EH (cell line): Measurements from ENCODE around the gene BSN.
"Not testable (repeated sequence)": the region's sequence is repeated elsewhere in the genome, so short reads cannot be mapped to it uniquely, and the experiment has no call there.

Experiments
- DNase-seq: peaks from one replicate; pipeline ENCODE4 v3.0.0-alpha.2; 2015; ENCODE audit warnings: low read depth

Gene BSN

GRCh38 chr3:49535971-49536874 is 18.1 kb upstream of the BSN start:
- DNase-seq, result no peak

- peak; percentile 20 for DNase-seq
Measured at GRCh38 chr3:49536875-49537533, 17.3 kb upstream of the BSN start.

- DNase-seq, result peak; percentile 95
Measured at GRCh38 chr3:49539659-49540560, 14.4 kb upstream of the BSN start.

- no peak for DNase-seq
Measured at GRCh38 chr3:49552087-49552486, 2.2 kb upstream of the BSN start.

GRCh38 chr3:49553324-49553691 is 969 bp upstream of the BSN start:
- DNase-seq, result peak; percentile 55

- no peak for DNase-seq
Measured at GRCh38 chr3:49554633-49555265, 472 bp downstream of the BSN start.

- no peak for DNase-seq
Measured at GRCh38 chr3:49556500-49557275, 2.4 kb downstream of the BSN start.

GRCh38 chr3:49563040-49563578 is 8.8 kb downstream of the BSN start:
- no peak for DNase-seq

- DNase-seq, result no peak
Measured at GRCh38 chr3:49563766-49564165, 9.5 kb downstream of the BSN start.

- peak; percentile 29 for DNase-seq
Measured at GRCh38 chr3:49566312-49566711, 12.0 kb downstream of the BSN start.

- DNase-seq, result no peak
Measured at GRCh38 chr3:49567406-49567805, 13.1 kb downstream of the BSN start.

- DNase-seq, result no peak
Measured at GRCh38 chr3:49568965-49569364, 14.7 kb downstream of the BSN start.

GRCh38 chr3:49570028-49570654 is 15.9 kb downstream of the BSN start:
- DNase-seq, result no peak

GRCh38 chr3:49582177-49582576 is 27.9 kb downstream of the BSN start:
- no peak for DNase-seq

GRCh38 chr3:49585261-49585755 is 31.0 kb downstream of the BSN start:
- DNase-seq, result not testable (repeated sequence)

GRCh38 chr3:49591615-49592014 is 37.3 kb downstream of the BSN start:
- DNase-seq, result no peak

- DNase-seq, result peak; percentile 30
Measured at GRCh38 chr3:49593041-49593440, 38.8 kb downstream of the BSN start.

- peak; percentile 52 for DNase-seq
Measured at GRCh38 chr3:49600781-49601180, 46.5 kb downstream of the BSN start.

GRCh38 chr3:49601358-49602048 is 47.2 kb downstream of the BSN start:
- DNase-seq, result no peak
